H1 (cell line): ENCODE measurements around the gene NHLRC2. TPM values are rescaled to one million over a fixed set of nuclear protein-coding genes. Genes with fewer than 3 reads are reported as not detected.

Experiments used
- CHD1 ChIP-seq: IDR thresholded peaks from 2 replicates; pipeline ENCODE4 v1.6.1; 2012; ENCODE audit warnings: low read depth, low read length, improper control_type of control experiment
- FOSL1 ChIP-seq: IDR thresholded peaks from 2 replicates; pipeline ENCODE4 v1.6.1; 2011; ENCODE audit warnings: mild to moderate bottlenecking, low read depth, low read length, moderate library complexity; ENCODE audit not compliant: insufficient read depth
- GTF2F1 ChIP-seq: IDR thresholded peaks from 2 replicates; pipeline ENCODE4 v1.6.1; 2012; ENCODE audit warnings: low read depth, low read length, improper control_type of control experiment, borderline replicate concordance
- KDM1A ChIP-seq: fragments of 200-600, 300-600 bp; sonication (generic); IDR thresholded peaks from 2 replicates; pipeline ENCODE4 v1.7.1; 2016; ENCODE audit warnings: mild to moderate bottlenecking, low read length, borderline replicate concordance
- RAD21 ChIP-seq, 2 experiments: IDR thresholded peaks in 1 of 2; conservative IDR thresholded peaks in 1 of 2; 2 replicates each; pipeline ENCODE4 v1.6.1; 2011; ENCODE audit warnings: low read depth in 2 of 2, low read length in 2 of 2, improper control_type of control experiment in 1 of 2, inconsistent platforms in 1 of 2, mild to moderate bottlenecking in 1 of 2, moderate library complexity in 1 of 2
- RBBP5 ChIP-seq: IDR thresholded peaks from 2 replicates; pipeline ENCODE4 v1.7.1; 2012; ENCODE audit warnings: low read depth, mild to moderate bottlenecking, inconsistent platforms, low read length, moderate library complexity, borderline replicate concordance
- polyA plus RNA-seq, 7 experiments: library from polyadenylated mRNA; depleted of rRNA in 3 of 7; stranded (reverse) in 5 of 7; unstranded in 2 of 7; fragments of >200 nt in 5 of 7; fragments of 200-250 nt in 2 of 7; gene quantifications; 1 replicate in 5 of 7; 2 replicates in 1 of 7; 4 replicates in 1 of 7; pipeline versions ENCODE4 v1.2.1 to v1.2.3, GENCODE V29; 2011 to 2013; ENCODE audit warnings: missing spikeins in 2 of 7, mixed read lengths in 2 of 7
- total RNA-seq: library from RNA; stranded (reverse); fragmentation: NEBNext Ultra II Directional; extraction: Animal tissue kit (Norgen Biotek cat#: 25700); gene quantifications from 2 replicates; pipeline ENCODE4 v1.2.1, GENCODE V29; 2021
- TF ChIP-seq, protein P1 (sequence below): IDR thresholded peaks from 2 replicates; pipeline ENCODE4 v1.6.1; 2012; ENCODE audit warnings: low read length, inconsistent platforms

NHLRC2 gene
- total and polyA plus RNA-seq, 2 of the 8 experiments (the other 6 are each of a cell fraction or from before 2014, with no cell fraction given), result 4.9 to 25.6 TPM

- TF ChIP-seq RBBP5, result no peak
- TF ChIP-seq CHD1, result no peak
- no peak for TF ChIP-seq FOSL1
- TF ChIP-seq GTF2F1, result no peak
- TF ChIP-seq RAD21 (IDR thresholded peaks at IDR 0.05 in 1 of 2, conservative IDR thresholded peaks at IDR 0.05 in 1 of 2; ENCODE audit: low read depth in 2 of 2, low read length in 2 of 2), result no peak
- TF ChIP-seq, protein P1, sequence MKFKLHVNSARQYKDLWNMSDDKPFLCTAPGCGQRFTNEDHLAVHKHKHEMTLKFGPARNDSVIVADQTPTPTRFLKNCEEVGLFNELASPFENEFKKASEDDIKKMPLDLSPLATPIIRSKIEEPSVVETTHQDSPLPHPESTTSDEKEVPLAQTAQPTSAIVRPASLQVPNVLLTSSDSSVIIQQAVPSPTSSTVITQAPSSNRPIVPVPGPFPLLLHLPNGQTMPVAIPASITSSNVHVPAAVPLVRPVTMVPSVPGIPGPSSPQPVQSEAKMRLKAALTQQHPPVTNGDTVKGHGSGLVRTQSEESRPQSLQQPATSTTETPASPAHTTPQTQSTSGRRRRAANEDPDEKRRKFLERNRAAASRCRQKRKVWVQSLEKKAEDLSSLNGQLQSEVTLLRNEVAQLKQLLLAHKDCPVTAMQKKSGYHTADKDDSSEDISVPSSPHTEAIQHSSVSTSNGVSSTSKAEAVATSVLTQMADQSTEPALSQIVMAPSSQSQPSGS, result no peak
- TF ChIP-seq KDM1A, result no peak
Measured at GRCh38 chr10:113858541-113858940, 4.1 kb downstream of the NHLRC2 start (continued).
